ENCODE measurements around the gene WNT8B. TPM values are rescaled to one million over a fixed set of nuclear protein-coding genes. Genes with fewer than 3 reads are reported as not detected.

WNT8B gene
- total and polyA plus RNA-seq, 2 donors (not counting 1 experiment from before 2014, with no cell fraction given): not detected

DNA sequence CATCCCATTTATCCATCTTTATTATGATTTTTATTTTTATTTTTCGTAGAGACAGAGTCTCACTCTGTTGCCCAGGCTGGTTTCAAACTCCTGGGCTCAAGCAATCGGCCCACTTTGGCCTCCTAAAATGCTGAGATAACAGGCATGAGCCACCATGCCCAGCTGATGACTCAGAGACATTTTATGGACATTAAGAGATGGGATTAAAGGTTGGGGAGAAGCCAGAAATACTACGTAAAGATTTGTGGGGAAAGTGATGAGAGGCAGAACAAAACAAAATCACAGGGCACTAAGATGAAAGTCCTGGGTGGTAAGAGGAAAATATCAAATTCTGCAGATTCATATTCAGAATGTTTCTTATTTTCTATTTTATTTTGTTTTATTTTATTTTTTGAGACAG lies 7.6 kb downstream of the WNT8B start:
- DNase-seq: no peak
- intact Hi-C loops (cut with micrococcal nuclease): no loop called here
- ChIA-PET CTCF (no interaction called here), POLR2A (no interaction called here)
- Mint-ChIP-seq H3K4me3 (no peak overlapping the region), H3K27ac (no peak overlapping the region), H3K9me3 (ENCODE audit: insufficient read depth) (no peaks in the 10 kb centered on the region), H3K27me3 (peaks cover 44% of the 10 kb centered on the region), H3K4me1 (no peaks in the 10 kb centered on the region)
- no peak for TF ChIP-seq CTCF (IDR thresholded peaks at IDR 0.05)
- TF ChIP-seq EZH2 (IDR thresholded peaks at IDR 0.05; ENCODE audit: borderline replicate concordance, insufficient read depth, low read depth, low read length, poor library complexity, severe bottlenecking): no peak
- H3K4me3 ChIP-seq (ENCODE audit: control extremely low read depth in 1 of 5, extremely low read depth in 1 of 5, insufficient read depth in 1 of 5, low read depth in 2 of 5, low read length in 4 of 5): no peak overlapping the region
- no peak for ATAC-seq (ENCODE audit: low read depth)
- H3K4me1 ChIP-seq (ENCODE audit: control insufficient read depth in 2 of 2, insufficient read depth in 2 of 2, low read length in 2 of 2): no peaks in the 10 kb centered on the region
- H3K9me3 ChIP-seq (ENCODE audit: control extremely low read depth in 1 of 3, control insufficient read depth in 2 of 3, insufficient read depth in 1 of 3, low read length in 2 of 3): no peaks in the 10 kb centered on the region
- H3K27me3 ChIP-seq (replicated peaks in 1 of 4; ENCODE audit: control extremely low read depth in 1 of 4, control insufficient read depth in 3 of 4, insufficient read depth in 4 of 4, low read length in 3 of 4): peaks cover 0 to 12% (median 1%) of the 10 kb centered on the region in 4 experiments
- no peaks in the 10 kb centered on the region for H3K79me2 ChIP-seq (ENCODE audit: control insufficient read depth, insufficient read depth, low read length)
- H4K20me1 ChIP-seq (ENCODE audit: control insufficient read depth, insufficient read depth, low read length, poor library complexity, severe bottlenecking): no peaks in the 10 kb centered on the region
- whole genome bisulfite sequencing (ENCODE audit: insufficient coverage): 98% methylated on average over 3 of the region's 3 CpGs
- no peak overlapping the region for H3K9ac ChIP-seq (ENCODE audit: low read length)
- H3K36me3 ChIP-seq (replicated peaks in 1 of 2; ENCODE audit: control extremely low read depth in 1 of 2, control insufficient read depth in 1 of 2, extremely low read depth in 1 of 2, insufficient read depth in 2 of 2, low read length in 1 of 2): no peaks in the 10 kb centered on the region
- no peak overlapping the region for H3K27ac ChIP-seq (ENCODE audit: low read length in 2 of 2)
- no peak overlapping the region for H2AFZ ChIP-seq (ENCODE audit: insufficient read depth, low read depth, low read length, poor library complexity, severe bottlenecking)
- H3K4me2 ChIP-seq (replicated peaks; ENCODE audit: low read depth, low read length, poor library complexity, severe bottlenecking): no peak overlapping the region

GRCh38 chr10:100477970-100478369 lies 15.2 kb downstream of the WNT8B start:
- ChIA-PET CTCF (no interaction called here), POLR2A (no interaction called here)
- Mint-ChIP-seq H3K9me3 (ENCODE audit: insufficient read depth) (no peaks in the 10 kb centered on the region), H3K27ac (no peak overlapping the region), H3K4me3 (no peak overlapping the region), H3K27me3 (peaks cover 32% of the 10 kb centered on the region), H3K4me1 (peaks cover 11% of the 10 kb centered on the region)
- intact Hi-C loops (cut with micrococcal nuclease): no loop called here
- Histone ChIP-seq H3K9ac (ENCODE audit: low read length) (no peak overlapping the region), H3K27ac (ENCODE audit: low read length in 2 of 2) (no peak overlapping the region), H3K9me3 (ENCODE audit: control extremely low read depth in 1 of 3, control insufficient read depth in 2 of 3, insufficient read depth in 1 of 3, low read length in 2 of 3) (no peaks in the 10 kb centered on the region), H4K20me1 (ENCODE audit: control insufficient read depth, insufficient read depth, low read length, poor library complexity, severe bottlenecking) (no peaks in the 10 kb centered on the region), H3K79me2 (ENCODE audit: control insufficient read depth, insufficient read depth, low read length) (no peaks in the 10 kb centered on the region), H3K36me3 (replicated peaks in 1 of 2; ENCODE audit: control extremely low read depth in 1 of 2, control insufficient read depth in 1 of 2, extremely low read depth in 1 of 2, insufficient read depth in 2 of 2, low read length in 1 of 2) (no peaks in the 10 kb centered on the region), H3K27me3 (replicated peaks in 1 of 4; ENCODE audit: control extremely low read depth in 1 of 4, control insufficient read depth in 3 of 4, insufficient read depth in 4 of 4, low read length in 3 of 4) (peaks cover 0 to 30% (median 19%) of the 10 kb centered on the region in 4 experiments), H3K4me1 (ENCODE audit: control insufficient read depth in 2 of 2, insufficient read depth in 2 of 2, low read length in 2 of 2) (peaks cover 7 to 17% of the 10 kb centered on the region in 2 donors), H2AFZ (ENCODE audit: insufficient read depth, low read depth, low read length, poor library complexity, severe bottlenecking) (no peak overlapping the region), H3K4me3 (ENCODE audit: control extremely low read depth in 1 of 5, extremely low read depth in 1 of 5, insufficient read depth in 1 of 5, low read depth in 2 of 5, low read length in 4 of 5) (no peak overlapping the region), H3K4me2 (replicated peaks; ENCODE audit: low read depth, low read length, poor library complexity, severe bottlenecking) (no peak overlapping the region)
- ATAC-seq (ENCODE audit: low read depth): no peak
- TF ChIP-seq CTCF (IDR thresholded peaks at IDR 0.05): no peak
- TF ChIP-seq EZH2 (IDR thresholded peaks at IDR 0.05; ENCODE audit: borderline replicate concordance, insufficient read depth, low read depth, low read length, poor library complexity, severe bottlenecking): no peak
- WGBS (ENCODE audit: insufficient coverage): no CpG with 5 or more reads among the region's 5 CpGs
- DNase-seq: no peak

Data from B cell (primary cell).